NCI-H446 treated with DMSO at 0.1 percent for 48 hours (cell line): ENCODE measurements around the gene AURKB.
A peak's percentile ranks its signal among the peaks of the same experiment; 100 is the strongest.

Experiments
- DNase-seq: peaks from one replicate; lab custom pipeline; 2025; lab: John Stamatoyannopoulos, UW

The AURKB gene

DNA sequence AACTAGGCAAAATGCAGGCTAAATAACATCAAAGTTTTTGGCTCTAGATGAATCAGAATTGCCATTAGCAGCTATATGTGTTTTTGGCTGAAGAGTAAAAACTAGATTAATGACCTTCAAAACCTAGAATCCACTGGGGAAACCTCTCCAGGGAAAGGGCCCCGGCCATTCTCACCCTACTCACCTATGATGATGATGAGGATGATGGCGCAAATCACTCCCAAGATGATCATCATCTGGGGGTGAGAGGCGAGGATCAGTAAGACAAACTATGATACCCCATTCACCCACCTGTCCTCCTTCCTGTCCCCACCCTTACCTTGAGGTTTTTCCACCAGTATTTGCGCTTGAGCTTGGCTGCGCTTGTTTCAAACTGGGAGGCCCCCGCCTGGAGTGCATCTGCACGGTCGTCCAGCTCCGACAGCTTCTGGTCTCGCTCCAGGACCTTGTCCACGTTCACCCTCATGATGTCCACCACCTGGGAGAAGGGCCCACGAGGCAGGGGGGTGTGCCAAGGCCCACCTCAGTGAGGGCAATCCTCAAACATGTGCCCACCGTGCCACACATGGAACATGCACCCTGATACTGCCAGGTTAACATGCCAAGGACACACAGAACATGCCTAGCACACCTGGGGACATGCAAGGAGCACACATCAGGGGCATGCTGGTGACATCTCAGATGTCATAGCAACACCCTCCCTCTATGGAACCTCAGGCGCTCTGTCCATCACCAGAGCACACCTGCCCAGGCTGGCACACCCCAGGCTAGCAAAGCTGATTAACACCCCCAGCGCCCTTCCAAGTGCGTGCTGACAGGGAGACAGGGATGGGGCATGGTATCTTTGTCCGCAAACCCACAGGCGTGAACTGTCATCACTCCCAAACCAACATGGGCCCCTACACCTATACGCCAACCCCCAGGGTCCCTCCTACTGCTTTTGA, 48.8 kb downstream of the AURKB start:
- no peak for DNase-seq

DNA sequence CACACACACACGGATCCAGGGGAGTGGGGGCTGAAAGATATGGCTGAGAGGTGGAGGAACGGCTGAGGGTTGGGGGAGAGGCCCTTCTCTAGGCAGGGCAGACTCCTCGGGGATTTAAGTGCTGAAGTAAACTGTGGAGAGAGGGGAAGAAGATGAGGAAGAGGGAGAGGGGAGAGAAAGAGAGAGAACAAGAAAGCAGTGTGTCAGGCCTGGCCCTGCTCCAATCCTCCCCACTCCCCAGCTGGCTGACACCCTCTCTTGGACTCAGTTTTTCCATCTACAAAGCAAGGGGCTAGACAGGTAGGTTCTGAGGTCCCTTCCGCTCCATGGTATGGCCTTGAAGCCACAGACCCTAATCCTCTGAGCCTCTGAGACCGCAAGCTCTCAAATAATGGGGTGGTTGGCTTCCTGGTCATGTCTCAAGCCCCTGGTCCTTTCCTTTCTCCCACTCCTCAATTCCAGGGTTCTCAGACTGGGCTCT, 49.6 kb downstream of the AURKB start:
- no peak for DNase-seq

DNA sequence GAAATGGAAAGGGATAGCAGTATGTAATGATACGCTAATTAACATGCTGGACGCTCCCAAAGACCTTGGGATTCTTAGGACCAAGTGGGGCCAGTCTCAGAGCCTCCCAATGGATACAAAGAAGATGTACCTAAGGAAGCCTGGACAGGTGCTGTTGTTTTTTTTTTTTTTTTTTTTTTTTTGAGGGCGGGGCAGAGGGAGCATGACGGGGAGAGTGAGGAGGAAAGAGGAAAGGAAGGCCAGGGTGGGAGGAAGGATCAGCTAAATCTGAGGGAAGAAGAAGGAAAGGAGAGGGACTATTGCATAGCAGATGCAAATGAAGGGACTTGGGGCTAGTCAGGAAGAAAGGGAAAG, 50.2 kb downstream of the AURKB start:
- no peak for DNase-seq

DNA sequence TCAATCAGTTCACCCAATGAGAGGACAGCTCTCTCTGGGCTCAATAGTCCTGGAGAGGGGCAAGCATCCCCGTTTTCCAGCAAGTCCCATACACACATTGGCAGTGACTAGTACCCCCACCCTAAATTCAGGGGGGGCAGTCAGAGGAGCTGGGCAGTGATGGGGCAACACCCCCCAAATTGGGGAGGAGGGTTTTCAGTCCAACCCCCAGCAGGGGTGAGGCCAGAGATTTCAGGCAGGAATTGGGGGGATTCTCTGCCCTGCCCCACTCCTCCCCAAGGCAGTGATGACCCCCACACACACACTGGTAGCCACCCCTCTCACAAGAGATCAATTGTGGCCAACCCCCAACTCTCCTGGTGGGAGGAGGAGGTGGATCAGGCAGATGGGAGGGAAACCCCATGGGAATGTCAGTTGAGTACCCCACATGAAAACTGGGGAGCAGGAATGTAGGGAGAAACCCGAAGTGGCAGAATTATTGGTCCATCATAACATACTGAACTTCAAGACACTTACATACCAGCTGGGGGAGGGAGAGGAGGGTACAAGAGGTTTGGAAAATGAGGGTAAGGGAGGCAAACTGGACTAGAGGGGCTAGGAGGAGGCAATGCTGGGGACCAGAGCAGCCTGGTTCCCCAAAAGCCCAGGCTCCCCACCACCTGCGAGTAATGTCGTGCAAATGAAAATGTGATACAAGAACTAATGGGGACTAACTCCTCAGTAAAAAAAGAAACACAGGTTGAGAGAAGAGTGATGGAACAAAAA, 50.7 kb downstream of the AURKB start:
- DNase-seq: no peak

DNA sequence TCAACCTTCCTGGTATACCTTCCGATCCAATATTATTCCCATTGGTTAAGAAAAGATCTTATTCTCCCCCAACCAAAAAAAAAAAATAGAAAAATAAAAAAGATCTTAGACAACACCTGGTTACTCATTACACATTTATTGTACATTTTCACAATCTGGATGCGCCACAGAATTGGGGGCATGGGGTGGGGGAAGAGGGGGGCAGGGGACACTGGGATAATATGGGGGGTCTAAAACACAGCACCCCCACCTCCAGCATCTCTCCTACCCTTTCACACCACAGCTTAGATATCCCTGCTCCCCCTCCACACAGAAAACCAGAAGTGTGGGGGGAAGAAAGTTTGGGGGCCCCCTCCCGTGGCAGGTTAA, 51.4 kb downstream of the AURKB start:
- DNase-seq: no peak

DNA sequence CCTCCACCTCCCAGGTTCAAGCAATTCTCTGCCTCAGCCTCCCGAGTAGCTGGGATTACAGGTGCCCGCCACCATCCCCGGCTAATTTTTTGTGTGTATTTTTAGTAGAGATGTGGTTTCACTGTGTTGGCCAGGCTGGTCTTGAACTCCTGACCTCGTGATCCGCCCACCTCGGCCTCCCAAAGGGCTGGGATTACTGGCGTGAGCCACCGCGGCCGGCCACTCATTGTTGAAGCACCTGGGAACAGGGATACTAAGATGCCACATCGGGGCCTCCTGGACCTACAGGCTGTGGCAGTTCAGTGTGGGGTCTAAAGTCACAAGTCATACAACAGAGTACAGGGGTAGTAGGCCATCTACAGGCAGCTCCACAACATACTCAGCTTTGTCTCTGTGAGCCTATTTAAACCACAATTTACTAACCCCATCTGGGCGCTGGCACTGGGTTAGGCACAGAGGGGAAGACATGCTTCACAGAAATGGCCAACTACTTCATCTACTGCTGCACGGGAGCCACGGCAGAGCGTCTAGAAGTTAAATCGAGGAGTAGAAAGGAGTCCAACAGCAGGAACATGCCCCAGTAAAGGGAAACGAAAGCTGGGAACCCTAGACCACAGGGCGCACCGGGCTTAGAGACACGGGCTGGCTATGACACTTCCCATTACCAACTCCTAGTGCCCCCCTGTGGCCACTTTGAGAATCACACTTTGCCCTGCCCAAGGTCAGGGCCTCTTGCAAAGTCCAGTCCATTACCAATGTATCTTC, 51.9 kb downstream of the AURKB start:
- DNase-seq: peak; percentile 63

DNA sequence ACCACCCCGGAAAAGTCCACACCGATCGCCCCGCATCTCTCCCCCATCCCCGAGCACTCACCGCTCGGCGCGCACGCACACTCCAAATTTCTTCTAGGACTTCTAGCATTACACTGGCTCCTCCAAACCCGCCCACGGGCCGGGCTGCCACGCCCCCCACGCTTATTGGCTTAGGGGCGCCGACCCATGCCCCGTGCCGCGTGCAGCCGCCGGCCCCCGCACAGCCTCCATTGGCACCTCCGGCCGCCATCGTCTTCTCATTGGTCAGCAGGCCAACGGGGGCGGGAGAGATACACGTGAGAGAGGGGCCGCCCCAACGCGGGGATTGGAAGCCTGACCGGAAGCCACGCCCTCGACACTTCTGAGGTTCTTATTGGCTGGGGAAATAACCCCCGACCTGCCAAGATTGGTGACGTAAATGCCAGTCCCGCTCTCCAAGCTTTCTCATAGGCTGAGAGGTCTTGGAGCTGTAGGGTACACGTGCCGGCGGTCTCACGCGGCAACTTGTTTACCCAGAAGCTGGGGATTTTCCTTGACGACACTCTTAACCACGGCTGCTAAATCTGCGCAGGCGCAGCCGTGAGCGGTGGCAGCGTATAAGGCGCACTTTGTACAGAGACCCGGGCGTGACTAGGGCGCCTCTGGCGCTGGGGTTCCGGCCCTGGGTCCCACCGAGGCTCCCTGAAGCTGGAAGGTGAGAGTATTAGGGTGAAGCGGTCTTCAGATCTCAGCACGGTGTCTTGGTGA, 54.0 kb downstream of the AURKB start:
- peak; percentile 100 for DNase-seq

DNA sequence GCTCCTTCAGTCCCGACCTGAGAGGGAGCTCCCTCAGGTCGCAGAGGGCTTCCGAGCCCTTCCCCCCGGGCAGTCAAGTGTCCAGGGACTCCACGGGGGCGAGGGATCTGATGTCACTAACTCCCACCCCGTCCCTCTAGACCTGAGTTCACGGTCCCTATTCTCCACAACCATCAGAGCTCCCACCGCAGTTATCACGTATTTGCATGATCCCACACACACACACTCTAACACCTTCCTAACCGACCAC, 54.5 kb downstream of the AURKB start:
- DNase-seq: no peak

DNA sequence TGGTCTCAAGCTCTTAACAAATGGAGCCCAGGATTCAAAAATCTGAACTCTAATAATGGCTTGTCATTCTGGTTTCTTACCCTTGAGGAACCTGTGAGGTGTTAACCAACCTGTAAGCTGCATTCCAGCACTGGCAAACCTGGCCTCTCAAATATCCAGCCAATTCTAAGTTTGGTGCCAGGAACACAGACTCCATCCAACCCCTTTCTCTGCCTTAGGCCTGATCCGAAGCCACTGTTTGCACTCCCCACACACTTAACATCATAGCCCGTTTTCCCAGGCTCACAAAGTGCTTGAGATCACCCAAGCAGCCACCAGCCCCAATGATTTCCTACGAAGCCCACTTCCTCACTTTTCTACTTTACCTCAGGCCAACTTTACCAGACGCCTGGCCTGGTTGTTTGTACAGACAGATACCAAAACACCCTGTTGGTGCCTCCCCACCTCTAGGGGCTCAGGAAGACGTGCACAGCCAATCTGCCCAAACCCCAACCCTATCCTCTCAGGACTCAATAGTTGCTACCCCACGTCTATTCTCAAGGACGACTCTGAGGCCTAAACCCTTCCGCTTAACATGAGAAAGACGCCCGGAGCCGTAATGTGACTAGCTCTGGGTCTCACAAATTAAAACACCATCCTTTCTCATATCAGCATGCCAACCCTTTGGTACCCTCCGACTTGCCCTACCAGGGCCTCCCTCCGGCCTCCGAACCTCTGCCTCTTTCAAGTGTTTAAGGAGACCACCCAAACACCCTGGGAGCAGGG, 55.0 kb downstream of the AURKB start:
- no peak for DNase-seq
